ENCODE results near the gene TBX10. TPM values are rescaled to one million over a fixed set of nuclear protein-coding genes. Genes with fewer than 3 reads are reported as not detected.

Gene TBX10
- total RNA-seq, 1 donor from 2014 or later: not detected

Other genes with a start within 250 kb of the TBX10 start
- gene RAD9A, start 247.8 kb downstream of the TBX10 start, total RNA-seq (ENCODE audit: insufficient read depth, low replicate concordance): 9.4 TPM
- gene PPP1CA, start 237.9 kb downstream of the TBX10 start, total RNA-seq (ENCODE audit: insufficient read depth, low replicate concordance): 50.1 TPM
- 0.72 TPM for gene TBC1D10C, start 235.7 kb downstream of the TBX10 start, total RNA-seq (ENCODE audit: insufficient read depth, low replicate concordance)
- 1.2 TPM for gene CARNS1, start 224.1 kb downstream of the TBX10 start, total RNA-seq (ENCODE audit: insufficient read depth, low replicate concordance)
- 33.0 TPM for gene RPS6KB2, start 211.3 kb downstream of the TBX10 start, total RNA-seq (ENCODE audit: insufficient read depth, low replicate concordance)
- gene PTPRCAP, start 202.1 kb downstream of the TBX10 start, total RNA-seq (ENCODE audit: insufficient read depth, low replicate concordance): 9.9 TPM
- 35.2 TPM for gene CORO1B, start 196.3 kb downstream of the TBX10 start, total RNA-seq (ENCODE audit: insufficient read depth, low replicate concordance)
- gene GPR152, start 187.0 kb downstream of the TBX10 start, total RNA-seq (ENCODE audit: insufficient read depth, low replicate concordance): not detected
- 0.96 TPM for gene CABP4, start 184.4 kb downstream of the TBX10 start, total RNA-seq (ENCODE audit: insufficient read depth, low replicate concordance)
- 10.6 TPM for gene TMEM134, start 170.5 kb downstream of the TBX10 start, total RNA-seq (ENCODE audit: insufficient read depth, low replicate concordance)
- gene AIP, start 156.7 kb downstream of the TBX10 start, total RNA-seq (ENCODE audit: insufficient read depth, low replicate concordance): 78.0 TPM
- gene PITPNM1, start 134.4 kb downstream of the TBX10 start, total RNA-seq (ENCODE audit: insufficient read depth, low replicate concordance): 28.6 TPM
- gene CDK2AP2, start 131.6 kb downstream of the TBX10 start, total RNA-seq (ENCODE audit: insufficient read depth, low replicate concordance): 17.3 TPM
- gene CABP2, start 116.3 kb downstream of the TBX10 start, total RNA-seq (ENCODE audit: insufficient read depth, low replicate concordance): not detected
- gene GSTP1, start 56.0 kb downstream of the TBX10 start, total RNA-seq (ENCODE audit: insufficient read depth, low replicate concordance): 587 TPM
- gene NDUFV1, start 32.8 kb downstream of the TBX10 start, total RNA-seq (ENCODE audit: insufficient read depth, low replicate concordance): 111 TPM
- 2.2 TPM for gene NUDT8, start 9.8 kb downstream of the TBX10 start, total RNA-seq (ENCODE audit: insufficient read depth, low replicate concordance)
- not detected for gene ACY3, start 11.0 kb upstream of the TBX10 start, total RNA-seq (ENCODE audit: insufficient read depth, low replicate concordance)
- gene ALDH3B2, start 34.9 kb upstream of the TBX10 start, total RNA-seq (ENCODE audit: insufficient read depth, low replicate concordance): 0.48 TPM

All from umbilical cord (tissue), 1 donor.